Suprapubic skin (tissue), 3 donors: ENCODE measurements around the gene ASS1.

Experiments used
- EP300 ChIP-seq: sonication (generic); formaldehyde crosslinking; IDR thresholded peaks from one replicate; pipeline ENCODE4 v1.6.1; 2017; ENCODE audit warnings: antibody characterized with exemption
- TF ChIP-seq, protein P1 (sequence below), 2 donors: fragments of 200-600 bp in 1 of 2; fragments of 450-650 bp in 1 of 2; sonication (generic) in 1 of 2; IDR thresholded peaks; one replicate each; pipeline ENCODE4 v1.5.1; 2016 to 2019; ENCODE audit warnings: antibody characterized with exemption in 2 of 2, mild to moderate bottlenecking in 1 of 2, moderate library complexity in 1 of 2

DNA sequence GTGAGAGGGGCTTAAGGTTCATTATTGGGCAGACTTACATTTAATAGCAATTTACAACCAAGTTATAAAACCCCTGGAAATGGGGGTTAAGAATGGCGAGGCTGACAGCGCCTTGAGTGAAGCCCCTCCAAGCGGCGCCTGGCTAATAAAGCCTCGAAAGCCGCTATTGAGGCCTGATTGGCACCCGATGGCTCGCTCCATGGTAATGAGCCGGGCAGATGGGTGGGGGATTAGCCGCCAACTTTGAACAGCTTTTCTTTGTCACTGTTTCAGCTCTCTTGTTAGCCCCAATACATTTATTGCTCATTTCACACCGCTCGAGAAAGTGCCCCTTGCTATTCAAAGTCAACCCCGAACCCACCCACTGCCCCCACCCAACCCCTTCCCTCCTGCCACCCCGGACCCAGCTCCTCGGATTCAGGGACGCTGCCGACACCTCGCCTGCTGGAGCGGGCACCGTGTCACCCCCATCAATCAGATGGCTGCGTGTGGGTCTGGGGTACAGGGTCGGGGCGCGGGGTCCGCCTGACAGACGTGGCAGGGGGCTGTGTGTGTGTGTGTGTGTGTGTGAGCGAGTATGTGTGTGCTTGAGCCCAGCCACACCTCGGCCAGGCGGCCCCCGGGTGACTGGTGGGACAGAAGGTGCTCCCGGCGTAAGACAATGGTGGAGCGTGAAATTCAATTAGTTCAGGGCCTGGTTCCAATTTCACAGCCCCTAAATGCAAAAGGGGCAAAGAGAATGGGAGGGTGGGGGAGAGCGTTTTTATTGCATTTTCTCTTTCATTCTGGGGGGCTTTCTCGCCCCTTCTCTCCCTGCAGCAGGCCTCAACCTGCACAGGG is 34.2 kb downstream of the ASS1 start:
- TF ChIP-seq, protein P1, sequence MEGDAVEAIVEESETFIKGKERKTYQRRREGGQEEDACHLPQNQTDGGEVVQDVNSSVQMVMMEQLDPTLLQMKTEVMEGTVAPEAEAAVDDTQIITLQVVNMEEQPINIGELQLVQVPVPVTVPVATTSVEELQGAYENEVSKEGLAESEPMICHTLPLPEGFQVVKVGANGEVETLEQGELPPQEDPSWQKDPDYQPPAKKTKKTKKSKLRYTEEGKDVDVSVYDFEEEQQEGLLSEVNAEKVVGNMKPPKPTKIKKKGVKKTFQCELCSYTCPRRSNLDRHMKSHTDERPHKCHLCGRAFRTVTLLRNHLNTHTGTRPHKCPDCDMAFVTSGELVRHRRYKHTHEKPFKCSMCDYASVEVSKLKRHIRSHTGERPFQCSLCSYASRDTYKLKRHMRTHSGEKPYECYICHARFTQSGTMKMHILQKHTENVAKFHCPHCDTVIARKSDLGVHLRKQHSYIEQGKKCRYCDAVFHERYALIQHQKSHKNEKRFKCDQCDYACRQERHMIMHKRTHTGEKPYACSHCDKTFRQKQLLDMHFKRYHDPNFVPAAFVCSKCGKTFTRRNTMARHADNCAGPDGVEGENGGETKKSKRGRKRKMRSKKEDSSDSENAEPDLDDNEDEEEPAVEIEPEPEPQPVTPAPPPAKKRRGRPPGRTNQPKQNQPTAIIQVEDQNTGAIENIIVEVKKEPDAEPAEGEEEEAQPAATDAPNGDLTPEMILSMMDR (IDR thresholded peaks at IDR 0.05) = no peak
- no peak for TF ChIP-seq EP300
